Gastroesophageal sphincter (tissue), 3 donors: Measurements from ENCODE around the gene CES3.

Source experiments
- EP300 ChIP-seq: sonication (generic); formaldehyde crosslinking; IDR thresholded peaks from one replicate; pipeline ENCODE4 v1.6.1; 2017; ENCODE audit warnings: antibody characterized with exemption, mild to moderate bottlenecking
- POLR2A ChIP-seq, 2 donors: fragments of 450-650 bp; IDR thresholded peaks; one replicate each; pipeline ENCODE4 v1.6.1; 2017; ENCODE audit warnings: antibody characterized with exemption in 2 of 2, mild to moderate bottlenecking in 2 of 2, moderate library complexity in 1 of 2
- TF ChIP-seq, protein P1 (sequence below), 4 experiments: fragments of 200-600 bp in 2 of 4; fragments of 450-650 bp in 2 of 4; sonication (generic) in 1 of 4; IDR thresholded peaks; one replicate each; pipeline ENCODE4 v1.5.1; 2017 to 2019; ENCODE audit warnings: antibody characterized with exemption in 4 of 4, mild to moderate bottlenecking in 2 of 4, moderate library complexity in 2 of 4

DNA sequence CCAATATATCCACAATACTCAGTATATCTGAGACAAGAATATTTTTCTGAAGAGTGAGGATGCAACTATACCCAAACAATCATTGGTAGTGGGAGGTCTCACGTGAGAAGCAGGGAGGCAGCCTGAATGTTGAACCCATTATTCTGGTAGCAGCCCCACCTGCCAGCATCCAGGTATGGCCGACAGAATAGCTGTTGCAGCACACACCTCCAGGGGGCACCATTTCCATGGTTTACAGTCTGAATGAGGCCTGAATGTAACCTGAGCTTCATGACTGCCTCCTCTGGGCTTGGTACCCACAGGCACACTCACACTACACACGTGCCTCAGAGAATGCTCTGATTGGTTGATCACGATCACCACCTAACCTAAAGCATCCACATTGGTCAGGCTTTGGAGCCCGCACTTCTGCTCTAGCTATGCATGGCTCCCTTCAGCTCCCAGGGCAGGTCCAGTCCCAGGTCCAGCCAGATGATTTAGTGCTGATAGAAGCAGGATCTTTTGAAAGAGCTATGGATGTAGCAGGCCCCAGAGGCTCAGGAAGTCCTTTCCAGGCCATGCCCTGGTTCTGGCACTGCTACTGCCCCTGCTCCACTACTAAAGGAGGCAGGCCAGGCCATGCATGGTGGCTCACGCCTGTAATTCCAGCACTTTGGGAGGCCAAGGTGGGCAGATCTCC, 56.9 kb downstream of the CES3 start:
- TF ChIP-seq, protein P1, sequence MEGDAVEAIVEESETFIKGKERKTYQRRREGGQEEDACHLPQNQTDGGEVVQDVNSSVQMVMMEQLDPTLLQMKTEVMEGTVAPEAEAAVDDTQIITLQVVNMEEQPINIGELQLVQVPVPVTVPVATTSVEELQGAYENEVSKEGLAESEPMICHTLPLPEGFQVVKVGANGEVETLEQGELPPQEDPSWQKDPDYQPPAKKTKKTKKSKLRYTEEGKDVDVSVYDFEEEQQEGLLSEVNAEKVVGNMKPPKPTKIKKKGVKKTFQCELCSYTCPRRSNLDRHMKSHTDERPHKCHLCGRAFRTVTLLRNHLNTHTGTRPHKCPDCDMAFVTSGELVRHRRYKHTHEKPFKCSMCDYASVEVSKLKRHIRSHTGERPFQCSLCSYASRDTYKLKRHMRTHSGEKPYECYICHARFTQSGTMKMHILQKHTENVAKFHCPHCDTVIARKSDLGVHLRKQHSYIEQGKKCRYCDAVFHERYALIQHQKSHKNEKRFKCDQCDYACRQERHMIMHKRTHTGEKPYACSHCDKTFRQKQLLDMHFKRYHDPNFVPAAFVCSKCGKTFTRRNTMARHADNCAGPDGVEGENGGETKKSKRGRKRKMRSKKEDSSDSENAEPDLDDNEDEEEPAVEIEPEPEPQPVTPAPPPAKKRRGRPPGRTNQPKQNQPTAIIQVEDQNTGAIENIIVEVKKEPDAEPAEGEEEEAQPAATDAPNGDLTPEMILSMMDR (IDR thresholded peaks at IDR 0.05) = peak in 3 of 4 experiments; percentile 57 to 69 (median 63)
- TF ChIP-seq EP300 (no peak), POLR2A (IDR thresholded peaks at IDR 0.05) (no peak)
